NK-92 (cell line): Measurements from ENCODE around the gene SDR9C7.
"Not testable (repeated sequence)": the region's sequence is repeated elsewhere in the genome, so short reads cannot be mapped to it uniquely, and the experiment has no call there.

ENCODE experiments used
- DNase-seq: peaks from one replicate; lab custom pipeline; 2025; ENCODE audit not compliant: unreplicated experiment; lab: John Stamatoyannopoulos, UW

SDR9C7 gene

GRCh38 chr12:56954057-56954957 lies 20.1 kb upstream of the SDR9C7 start:
- no peak for DNase-seq

GRCh38 chr12:56953314-56953713 lies 19.1 kb upstream of the SDR9C7 start:
- DNase-seq, result no peak

- no peak for DNase-seq
These were observed 17.6 kb upstream of the SDR9C7 start for GRCh38 chr12:56951582-56952339.

GRCh38 chr12:56948881-56949280 lies 14.7 kb upstream of the SDR9C7 start:
- no peak for DNase-seq

GRCh38 chr12:56948457-56948777 lies 14.2 kb upstream of the SDR9C7 start:
- no peak for DNase-seq

GRCh38 chr12:56947633-56948456 lies 13.6 kb upstream of the SDR9C7 start:
- DNase-seq, result no peak

GRCh38 chr12:56943878-56944277 lies 9.7 kb upstream of the SDR9C7 start:
- no peak for DNase-seq

- DNase-seq, result not testable (repeated sequence)
These were observed 9.2 kb upstream of the SDR9C7 start for GRCh38 chr12:56943374-56943773.

GRCh38 chr12:56941299-56942017 lies 7.2 kb upstream of the SDR9C7 start:
- DNase-seq, result no peak

GRCh38 chr12:56940942-56941298 lies 6.7 kb upstream of the SDR9C7 start:
- DNase-seq, result not testable (repeated sequence)

GRCh38 chr12:56935752-56936151 lies 1.5 kb upstream of the SDR9C7 start:
- no peak for DNase-seq

GRCh38 chr12:56935157-56935556 lies 949 bp upstream of the SDR9C7 start:
- no peak for DNase-seq

- no peak for DNase-seq
These were observed 1.3 kb downstream of the SDR9C7 start for GRCh38 chr12:56932867-56933266.

- DNase-seq, result no peak
These were observed 2.1 kb downstream of the SDR9C7 start for GRCh38 chr12:56932146-56932545.

- DNase-seq, result no peak
These were observed 2.7 kb downstream of the SDR9C7 start for GRCh38 chr12:56931474-56931978.

GRCh38 chr12:56930241-56930640 lies 4.0 kb downstream of the SDR9C7 start:
- DNase-seq, result no peak

GRCh38 chr12:56929780-56930179 lies 4.4 kb downstream of the SDR9C7 start:
- DNase-seq, result no peak

GRCh38 chr12:56928262-56928661 lies 5.9 kb downstream of the SDR9C7 start:
- no peak for DNase-seq

GRCh38 chr12:56927281-56927680 lies 6.9 kb downstream of the SDR9C7 start:
- no peak for DNase-seq

GRCh38 chr12:56922031-56922430 lies 12.2 kb downstream of the SDR9C7 start:
- DNase-seq, result no peak

- no peak for DNase-seq
These were observed 12.9 kb downstream of the SDR9C7 start for GRCh38 chr12:56921346-56921745.
